Measurements from ENCODE around the gene TPST1.
"Not testable (repeated sequence)": the region's sequence is repeated elsewhere in the genome, so short reads cannot be mapped to it uniquely, and the experiment has no call there.

TPST1 gene
- total RNA-seq: 0.75 reads per million

DNA sequence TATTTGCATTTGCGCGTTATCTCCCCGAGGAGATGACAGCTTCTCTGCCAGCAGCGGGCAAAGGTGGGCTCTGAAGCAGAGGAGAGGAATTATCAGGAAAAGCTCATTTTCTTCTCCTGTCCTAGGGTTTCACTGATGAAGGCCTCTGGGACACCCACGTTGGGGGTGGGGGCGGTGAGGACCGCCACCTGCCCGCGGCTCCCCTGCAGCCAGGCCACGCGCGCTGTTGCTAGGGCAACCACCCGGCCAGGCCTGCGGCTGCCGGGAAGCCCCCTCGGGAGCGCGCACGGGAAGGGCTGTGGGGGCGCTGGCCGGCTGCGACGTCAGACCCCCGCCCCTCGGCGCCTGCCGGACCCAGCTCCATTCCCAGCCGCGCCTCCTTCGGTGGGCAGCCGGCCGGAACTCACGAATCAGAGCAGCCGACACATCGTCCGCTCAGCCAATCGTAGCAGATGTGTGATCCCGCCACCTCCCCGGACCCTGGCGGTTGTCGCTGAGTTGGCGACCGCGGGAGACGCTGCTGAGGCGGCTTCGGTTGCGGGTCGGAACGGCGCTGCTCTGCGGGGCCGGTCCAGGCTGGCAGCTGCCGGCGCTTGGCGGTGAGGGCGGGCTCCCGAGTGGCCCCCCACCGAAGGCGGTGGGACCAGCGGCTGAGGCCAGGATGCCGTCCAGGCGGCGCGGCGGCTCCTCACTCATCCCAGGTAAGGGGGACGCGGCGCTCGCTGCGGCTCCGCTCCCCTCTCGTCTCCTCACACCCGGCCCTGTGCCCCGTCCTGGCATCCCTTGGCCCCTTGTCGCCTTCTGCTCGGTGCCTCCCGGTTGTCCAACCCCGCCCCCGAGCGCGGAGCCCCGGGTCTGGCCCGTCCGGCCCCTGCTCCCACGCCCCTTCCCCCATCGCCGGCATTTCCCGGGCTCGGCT lies at the start of gene TPST1:
Gene TPST1 (plus strand): TSS at position 513 of the 919 bp plus-strand sequence. CDS start 35,092 bp downstream, outside the sequence.
- DNase-seq: peak; percentile 47

DNA sequence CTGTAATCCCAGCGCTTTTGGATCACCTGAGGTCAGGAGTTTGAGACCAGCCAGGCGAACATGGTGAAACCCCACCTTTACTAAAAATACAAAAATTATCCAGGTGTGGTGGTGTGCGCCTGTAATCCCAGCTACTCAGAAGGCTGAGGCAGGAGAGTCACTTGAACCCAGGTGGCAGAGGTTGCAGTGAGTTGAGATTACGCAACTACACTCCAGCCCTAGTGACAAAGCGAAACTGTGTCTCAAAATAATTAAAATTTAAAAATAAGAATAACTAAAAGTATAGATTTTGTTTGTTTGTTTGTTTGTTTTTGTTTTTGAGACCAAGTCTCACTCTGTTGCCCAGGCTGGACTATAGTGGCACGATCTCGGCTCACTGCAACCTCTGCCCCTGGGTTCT lies 49.1 kb upstream of the TPST1 start:
- not testable (repeated sequence) for DNase-seq

DNA sequence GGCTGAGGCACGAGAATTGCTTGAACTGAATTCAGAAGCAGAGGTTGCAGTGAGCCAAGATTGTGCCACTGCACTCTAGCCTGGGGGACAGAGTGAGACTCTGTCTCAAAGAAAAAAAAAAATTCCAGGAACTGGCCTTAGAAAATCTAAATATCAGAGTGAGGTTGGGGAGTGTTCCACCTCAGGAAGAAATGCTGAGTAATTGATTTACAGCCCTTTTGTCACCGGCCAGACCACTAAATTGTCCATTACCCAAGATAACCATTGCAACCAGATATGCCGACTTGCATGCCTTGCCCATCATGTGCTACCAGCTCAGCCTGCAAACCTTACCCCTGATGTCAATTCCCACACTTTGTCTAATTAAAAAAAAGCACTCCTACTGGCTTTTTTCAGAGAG lies 48.1 kb upstream of the TPST1 start:
- no peak for DNase-seq

DNA sequence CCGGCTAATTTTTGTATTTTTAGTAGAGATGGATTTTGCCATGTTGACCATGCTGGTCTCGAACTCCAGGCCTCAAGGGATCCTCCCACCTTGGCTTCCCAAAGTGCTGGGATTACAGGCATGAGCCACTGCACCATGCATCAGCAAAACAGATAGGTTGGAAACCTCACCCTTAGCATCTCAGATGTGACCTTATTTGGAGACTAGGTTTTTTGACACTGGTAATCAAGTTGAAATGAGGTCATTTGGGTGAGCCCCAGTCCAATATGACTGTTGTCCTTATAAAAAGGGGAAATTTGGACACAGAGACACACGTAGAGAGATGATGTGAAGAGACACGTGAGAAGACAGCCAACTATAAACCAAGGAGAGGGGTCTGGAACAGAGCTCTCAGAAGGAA lies 42.5 kb upstream of the TPST1 start:
- DNase-seq: no peak

DNA sequence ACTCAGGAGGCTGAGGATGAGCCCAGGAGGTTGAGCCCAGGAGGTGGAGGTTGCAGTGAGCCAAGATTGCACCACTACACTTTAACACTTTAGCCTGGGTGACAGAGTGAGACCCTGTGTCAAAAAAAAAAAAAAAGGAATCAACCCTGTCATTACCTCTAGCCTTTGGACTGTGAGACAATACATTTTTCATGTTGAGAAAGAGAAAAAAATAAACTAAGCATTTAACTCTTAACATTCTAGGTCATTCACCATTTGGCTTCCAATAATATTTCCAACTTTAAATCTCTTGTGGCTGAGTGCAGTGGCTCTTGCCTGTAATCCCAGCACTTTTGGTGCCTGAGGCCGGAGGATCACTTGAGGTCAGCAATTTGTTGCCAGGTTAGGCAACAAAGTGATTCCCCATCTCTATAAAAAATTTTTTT lies 41.9 kb upstream of the TPST1 start:
- no peak for DNase-seq

DNA sequence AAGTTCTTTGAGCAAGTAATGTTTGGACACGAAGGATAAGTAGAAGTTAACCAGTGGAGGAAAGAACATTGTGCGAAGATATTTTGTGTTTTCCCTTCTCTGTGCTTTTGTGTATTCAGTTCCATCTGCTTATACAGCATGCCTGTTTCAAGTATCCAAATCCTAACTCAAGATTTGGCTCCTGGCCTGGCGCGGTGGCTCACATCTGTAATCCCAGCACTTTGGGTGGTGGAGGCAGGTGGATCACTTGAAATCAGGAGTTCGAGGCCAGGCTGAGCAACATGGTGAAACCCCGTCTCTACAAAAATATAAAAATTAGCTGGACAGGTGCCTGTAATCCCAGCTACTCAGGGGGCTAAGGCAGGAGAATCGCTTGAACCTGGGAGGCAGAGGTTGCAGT lies 40.8 kb upstream of the TPST1 start:
- DNase-seq: no peak

DNA sequence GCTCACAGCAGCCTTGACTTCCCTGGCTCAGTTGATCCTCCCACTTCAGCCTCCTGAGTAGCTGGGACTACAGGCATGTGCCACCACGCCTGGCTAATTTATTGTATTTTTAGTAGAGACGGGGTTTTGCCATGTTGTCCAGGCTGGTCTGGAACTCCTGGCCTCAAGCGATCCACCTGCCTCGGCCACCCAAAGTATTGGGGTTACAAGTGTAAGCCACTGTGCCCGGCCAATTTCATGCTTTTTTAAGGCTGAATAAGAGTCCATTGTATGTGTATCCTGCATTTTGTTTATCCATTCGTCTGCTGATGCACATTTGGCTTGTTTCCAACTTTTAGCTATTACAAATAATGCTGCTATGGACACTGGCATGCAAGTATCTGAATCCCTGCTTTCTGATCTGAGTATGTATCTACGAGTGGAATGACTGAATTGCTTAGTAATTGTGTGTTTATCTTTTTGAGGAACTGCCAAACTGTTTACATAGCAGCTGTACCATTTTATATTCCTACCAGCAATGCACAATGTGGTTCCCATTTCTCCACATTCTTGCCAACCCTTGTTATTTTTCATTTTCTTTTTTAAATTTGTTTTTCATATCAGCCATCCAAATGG lies 37.3 kb upstream of the TPST1 start:
- no peak for DNase-seq

DNA sequence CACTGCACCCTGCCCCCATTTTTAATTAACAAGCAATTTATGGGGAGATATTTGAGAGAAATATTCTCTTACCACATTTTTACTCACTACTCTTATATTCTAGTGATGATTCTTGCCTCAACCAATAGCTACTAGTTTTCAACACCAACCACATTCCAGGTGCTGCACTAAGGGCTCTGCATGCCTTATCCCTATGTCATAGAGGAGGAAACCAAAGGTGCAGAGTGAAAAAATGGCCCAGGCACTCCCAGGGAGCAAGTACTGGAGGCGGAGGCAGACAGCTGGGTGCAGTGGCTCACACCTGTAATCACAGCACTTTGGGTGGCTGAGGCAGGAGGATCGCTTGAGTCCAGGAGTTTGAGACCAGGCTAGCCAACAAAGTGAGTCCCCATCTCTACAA lies 35.5 kb upstream of the TPST1 start:
- no peak for DNase-seq

DNA sequence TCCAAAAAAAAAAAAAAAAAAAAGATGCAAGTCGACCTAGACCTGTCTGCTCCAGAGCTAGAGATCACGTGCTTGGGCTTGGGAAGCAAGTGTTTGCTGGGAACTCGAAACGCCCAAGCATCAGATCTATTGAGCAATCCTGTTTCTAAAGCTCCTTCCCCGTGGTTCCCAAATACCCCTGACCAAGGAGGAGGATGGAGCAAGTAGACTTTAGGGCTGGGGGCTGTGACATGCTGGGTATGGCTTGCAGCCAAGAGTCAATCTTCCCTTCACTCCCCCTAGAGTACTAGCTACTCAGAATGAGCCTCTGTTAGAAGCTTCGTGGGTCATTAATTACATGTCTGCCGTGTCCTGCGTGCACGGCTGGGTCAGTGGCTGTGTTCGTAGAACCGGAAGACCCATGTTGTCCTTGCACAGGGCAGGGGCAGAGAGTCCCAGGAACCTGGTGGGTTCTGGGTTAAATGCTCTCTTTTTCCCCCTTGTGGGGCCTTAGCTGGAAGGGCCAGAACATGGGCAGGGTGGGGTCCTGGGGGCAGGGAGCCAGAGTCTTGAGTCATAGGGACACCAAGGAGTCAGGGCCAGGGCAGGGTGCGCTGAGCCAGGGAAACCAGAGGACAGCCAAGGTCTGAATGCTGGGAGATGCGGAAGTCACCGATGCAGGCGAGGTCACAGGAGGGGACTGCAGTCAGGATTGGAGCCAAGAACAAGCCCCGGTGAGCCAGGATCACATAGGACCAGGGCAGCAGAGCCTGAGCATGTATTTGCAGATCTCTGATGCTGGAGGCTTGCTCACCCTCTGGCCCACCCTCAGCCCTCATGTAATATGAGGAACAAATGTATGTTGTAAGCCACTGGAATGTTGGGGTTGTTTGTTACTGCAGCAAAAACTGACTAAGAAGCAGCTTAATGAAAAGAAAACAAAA lies 34.6 kb upstream of the TPST1 start:
- DNase-seq: no peak

DNA sequence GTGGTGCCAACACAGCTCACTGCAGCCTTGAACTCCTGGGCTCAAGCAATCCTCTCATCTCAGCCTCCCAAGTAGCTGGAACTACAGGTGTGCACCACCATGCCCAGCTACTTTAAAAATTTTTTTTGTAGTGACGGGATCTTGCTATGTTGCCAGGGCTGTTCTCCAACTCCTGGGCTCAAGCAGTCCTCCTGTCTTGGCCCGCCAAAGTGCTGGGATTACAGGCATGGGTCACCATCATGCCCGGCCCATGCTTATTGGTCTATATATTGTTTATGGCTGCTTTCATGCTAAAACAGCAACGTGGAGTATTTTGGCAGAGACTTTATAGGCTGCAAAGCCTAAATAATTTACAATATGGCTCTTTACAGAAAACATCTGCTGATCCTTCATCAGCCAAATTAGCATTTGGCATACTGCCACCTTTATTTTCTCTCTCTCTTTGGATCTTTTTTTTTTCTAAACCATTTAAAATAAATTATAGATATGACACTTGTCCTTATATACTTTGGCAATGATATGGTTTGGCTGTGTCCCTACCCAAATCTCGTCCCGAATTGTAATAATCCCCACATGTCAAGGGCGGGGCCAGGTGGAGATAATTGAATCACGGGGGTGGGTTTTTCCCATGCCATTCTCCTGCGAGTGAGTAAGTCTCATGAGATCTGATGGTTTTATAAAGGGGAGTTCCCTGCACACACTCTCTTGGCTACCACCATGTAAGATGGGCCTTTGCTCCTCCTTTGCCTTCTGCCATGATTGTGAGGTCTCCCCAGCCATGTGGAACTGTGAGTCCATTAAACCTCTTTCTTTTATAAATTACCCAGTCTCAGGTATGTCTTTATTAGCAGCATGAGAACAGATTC lies 32.4 kb upstream of the TPST1 start:
- not testable (repeated sequence) for DNase-seq

DNA sequence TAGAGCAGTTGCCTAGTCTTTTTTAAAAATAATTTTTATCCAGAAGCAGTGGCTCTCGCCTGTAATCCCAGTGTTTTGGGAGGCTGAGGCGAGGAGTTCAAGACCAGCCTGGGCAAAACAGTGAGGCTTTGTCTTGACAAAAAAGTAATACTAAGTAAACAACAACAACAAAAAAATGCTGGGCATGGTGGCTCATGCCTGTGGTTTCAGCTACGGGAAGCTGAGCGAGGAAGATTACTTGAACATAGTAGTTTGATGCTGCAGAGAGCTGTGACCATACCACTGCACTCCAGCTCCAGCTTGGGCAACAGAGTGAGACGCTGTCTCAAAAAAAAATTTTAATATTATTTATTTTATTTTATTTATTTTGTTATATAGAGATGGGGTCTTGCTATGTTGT lies 31.3 kb upstream of the TPST1 start:
- no peak for DNase-seq

DNA sequence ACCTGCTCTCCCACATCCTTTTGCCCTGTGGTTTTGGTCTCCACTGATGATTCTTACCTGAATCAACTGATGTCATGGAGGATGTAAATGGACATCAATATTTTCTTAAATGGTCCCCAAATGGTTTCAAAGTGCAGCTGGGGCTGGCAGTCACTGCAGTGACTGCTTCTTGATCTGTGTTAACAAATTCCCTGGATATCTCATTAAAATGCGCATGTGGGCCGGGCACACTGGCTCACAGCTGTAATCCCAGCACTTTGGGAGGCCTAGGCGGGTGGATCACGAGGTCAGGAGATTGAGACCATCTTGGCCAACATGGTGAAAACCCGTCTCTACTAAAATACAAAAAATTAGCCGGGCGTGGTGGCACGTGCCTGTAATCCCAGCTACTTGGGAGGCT lies 30.1 kb upstream of the TPST1 start:
- not testable (repeated sequence) for DNase-seq

DNA sequence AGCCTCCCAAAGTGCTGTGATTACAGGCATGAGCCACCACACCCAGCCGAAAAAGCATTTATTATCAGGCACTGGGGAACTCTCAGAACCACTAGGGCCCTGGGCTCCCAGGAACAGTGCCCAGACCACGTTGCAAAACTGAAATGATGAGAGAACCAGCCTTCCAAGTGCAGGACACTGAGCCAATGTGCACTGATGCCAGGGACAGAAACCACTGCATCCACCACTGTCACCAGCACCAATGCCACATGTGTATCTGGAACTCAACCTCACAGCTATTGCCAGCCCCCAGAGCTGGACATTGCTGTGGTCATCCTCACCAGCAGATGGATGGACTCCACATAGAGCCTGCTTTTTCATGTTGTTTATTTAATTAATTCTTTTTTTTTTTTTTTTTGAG lies 28.2 kb upstream of the TPST1 start:
- DNase-seq: no peak

DNA sequence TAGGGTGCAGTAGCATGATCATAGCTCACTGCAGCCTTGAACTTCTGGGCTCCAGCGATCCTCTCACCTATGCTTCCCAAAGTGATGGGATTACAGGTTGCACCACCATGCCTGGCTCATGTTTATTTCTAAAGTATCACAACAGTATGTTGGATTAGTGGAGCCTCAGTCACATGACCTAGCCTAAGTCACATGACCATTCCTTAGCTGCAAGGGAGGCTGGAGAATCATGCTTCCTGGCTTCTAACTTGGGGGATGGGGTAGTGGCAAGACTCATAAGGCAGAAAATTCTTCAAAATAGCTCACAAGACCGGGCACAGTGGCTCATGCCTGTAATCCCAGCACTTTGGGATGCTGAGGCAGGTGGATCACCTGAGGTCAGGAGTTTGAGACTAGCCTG lies 26.9 kb upstream of the TPST1 start:
- DNase-seq: no peak

DNA sequence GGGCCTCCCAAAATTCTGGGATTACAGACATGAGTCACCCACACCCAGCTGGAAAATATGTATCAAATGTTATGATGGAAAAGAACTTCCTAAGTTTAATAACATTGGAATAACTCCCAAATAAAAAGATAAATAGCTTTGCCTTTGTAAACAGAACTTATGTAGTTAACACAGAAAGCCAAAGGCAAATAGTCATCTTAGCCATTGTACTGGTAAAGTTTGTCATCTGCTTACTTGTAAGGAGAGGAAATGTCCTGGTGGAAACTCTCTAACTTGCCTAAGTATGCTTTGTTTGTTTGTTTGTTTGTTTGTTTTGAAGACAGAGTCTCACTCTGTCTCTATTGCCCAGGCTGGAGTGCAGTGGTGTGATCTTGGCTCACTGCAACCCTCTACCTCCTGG lies 23.8 kb upstream of the TPST1 start:
- no peak for DNase-seq

DNA sequence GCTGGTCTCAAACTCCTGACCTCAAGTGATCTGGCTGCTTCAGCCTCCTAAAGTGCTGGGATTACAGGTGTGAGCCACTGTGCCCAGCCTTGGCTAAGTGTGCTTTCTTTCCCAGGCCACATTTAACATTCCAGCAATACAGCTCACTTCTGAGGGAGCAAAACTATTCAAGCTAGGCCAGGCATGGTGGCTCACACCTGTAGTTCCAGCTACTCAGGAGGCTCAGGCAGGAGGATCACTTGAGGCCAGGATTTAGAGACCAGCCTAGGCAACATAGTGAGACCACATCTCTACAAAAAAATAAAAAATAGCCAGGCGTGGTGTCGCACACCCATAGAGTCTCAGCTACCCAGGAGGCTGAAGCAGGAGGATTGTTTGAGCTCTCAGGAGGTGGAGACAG lies 23.3 kb upstream of the TPST1 start:
- DNase-seq: no peak

DNA sequence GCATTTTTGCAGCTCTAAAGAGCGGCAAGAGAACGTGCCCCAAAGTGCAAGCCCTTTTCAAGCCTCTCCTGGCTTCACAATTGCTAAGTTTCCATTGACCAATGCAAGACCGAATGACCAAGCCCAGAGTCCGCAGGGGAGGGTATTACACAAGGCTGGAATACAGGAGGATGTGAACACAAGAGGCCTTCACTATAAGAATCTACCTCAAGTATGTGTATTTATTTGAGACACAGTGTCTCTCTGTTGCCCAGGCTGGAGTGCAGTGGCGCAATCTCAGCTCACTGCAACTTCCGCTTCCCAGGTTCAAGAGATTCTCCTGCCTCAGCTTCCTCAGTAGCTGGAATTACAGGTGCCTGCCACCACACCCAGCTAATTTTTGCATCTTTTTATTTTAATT lies 22.2 kb upstream of the TPST1 start:
- no peak for DNase-seq

DNA sequence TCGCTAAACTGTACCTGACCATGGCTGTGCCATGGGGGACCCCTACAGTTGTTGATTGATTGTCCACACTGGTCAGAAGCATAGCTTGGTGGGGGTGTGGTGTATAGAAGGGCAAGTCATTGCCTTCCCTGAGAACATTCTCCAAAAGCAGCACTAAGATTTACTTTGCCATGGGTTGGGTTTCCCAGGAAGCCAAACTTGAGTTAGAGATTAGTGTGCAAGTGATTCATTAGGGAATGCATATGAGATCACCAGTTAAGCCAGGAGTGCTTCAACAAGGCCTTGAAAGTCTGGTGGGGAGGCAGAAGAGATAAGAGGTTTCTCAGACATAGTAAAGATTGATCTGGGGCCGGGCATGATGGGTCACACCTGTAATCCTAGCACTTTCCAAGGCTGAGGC lies 21.4 kb upstream of the TPST1 start:
- no peak for DNase-seq

DNA sequence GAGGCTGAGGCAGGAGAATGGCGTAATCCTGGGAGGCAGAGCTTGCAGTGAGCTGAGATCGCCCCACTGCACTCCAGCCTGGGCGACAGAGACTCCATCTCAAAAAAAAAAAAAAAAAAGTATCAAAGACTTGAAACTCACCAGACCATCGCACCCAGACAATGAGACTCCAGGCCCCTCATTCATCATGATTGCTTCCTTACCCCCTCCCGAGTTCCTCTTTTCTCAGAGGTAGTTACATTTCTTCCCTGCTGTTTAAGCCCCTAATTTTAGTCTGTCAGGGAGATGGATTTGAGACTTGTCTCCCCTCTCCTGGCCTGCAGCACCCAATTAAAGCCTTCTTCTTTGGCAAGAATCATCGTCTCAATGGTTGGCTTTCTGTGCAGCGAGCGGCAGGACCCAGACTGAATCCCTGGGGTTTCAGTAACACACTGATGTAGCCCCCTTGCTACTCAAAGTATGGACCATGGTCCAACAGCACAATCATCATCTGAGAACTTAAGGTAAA lies 19.4 kb upstream of the TPST1 start:
- no peak for DNase-seq

DNA sequence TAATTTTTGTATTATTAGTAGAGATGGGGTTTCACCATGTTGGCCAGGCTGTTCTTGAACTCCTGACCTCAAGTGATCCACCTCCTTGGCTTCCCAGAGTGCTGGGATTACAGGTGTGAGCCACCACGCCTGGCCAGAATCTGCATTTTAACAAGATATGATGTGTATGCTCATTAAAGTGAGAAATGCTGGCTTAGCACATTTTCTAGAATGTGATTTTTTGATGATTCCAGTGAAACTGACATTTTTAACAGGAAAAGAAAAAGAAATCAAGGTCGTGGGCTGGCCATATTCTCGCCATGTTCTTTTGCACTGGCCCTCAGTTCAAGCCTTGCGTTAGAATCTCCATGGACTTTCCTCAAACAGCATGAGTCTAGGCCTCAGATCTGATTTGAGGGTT lies 18.1 kb upstream of the TPST1 start:
- no peak for DNase-seq

DNA sequence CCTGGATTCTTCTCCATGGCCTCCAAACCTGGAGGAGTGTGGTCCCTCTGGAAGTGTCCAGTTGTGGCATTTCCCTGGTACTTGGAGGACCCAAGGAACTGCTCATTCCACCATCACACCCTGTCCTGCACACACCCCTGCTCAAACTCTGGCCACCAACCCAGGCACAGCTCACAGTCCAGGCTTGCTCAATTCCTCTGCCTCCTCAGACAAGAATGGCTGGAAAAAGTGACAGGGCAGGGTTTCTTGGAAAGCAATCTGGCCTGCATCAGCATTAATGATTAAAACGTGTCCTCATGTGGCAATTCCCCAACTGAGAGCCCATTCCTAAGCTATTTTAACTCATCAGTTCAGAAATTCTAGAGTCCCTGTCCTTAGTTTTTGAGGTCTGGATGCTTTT lies 17.2 kb upstream of the TPST1 start:
- DNase-seq: no peak

DNA sequence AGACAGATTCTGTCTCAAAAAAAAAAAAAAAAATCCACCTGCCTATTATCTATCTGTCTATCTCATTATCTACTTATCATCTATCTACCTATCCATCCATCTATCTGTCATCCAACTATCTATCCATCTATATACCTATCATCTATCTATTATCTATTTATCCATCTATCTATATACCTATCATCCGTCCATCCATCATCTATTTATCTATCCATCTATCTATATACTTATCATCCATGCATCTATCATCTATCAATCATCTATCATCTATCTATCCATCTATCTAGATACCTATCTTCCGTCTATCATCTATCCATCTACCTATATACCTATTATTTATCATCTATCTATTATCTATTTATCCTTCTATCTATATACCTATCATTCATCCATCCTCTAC lies 16.5 kb upstream of the TPST1 start:
- no peak for DNase-seq

Data from effector CD4-positive, alpha-beta T cell (primary cell).